BLaER1 (cell line): ENCODE data around the gene PMFBP1.

Source experiments
- H3K27ac ChIP-seq: shearing (Covaris generic); formaldehyde crosslinking; 2 replicates; pipeline ENCODE4 v1.8.1; 2022
- H3K27me3 ChIP-seq: shearing (Covaris generic); formaldehyde crosslinking; 2 replicates; pipeline ENCODE4 v1.8.1; 2022
- H3K36me3 ChIP-seq: shearing (Covaris generic); formaldehyde crosslinking; 2 replicates; pipeline ENCODE4 v1.8.1; 2022
- H3K4me1 ChIP-seq: shearing (Covaris generic); formaldehyde crosslinking; 2 replicates; pipeline ENCODE4 v1.8.1; 2022
- H3K4me2 ChIP-seq: shearing (Covaris generic); formaldehyde crosslinking; 2 replicates; pipeline ENCODE4 v1.8.1; 2022
- H3K4me3 ChIP-seq: shearing (Covaris generic); formaldehyde crosslinking; 2 replicates; pipeline ENCODE4 v1.8.1; 2022
- H3K9ac ChIP-seq: shearing (Covaris generic); formaldehyde crosslinking; 2 replicates; pipeline ENCODE4 v1.8.1; 2022
- H3K9me3 ChIP-seq: shearing (Covaris generic); formaldehyde crosslinking; 2 replicates; pipeline ENCODE4 v1.8.1; 2022
- H4K20me1 ChIP-seq: shearing (Covaris generic); formaldehyde crosslinking; 2 replicates; pipeline ENCODE4 v1.8.1; 2022
- Cebpa-rat ChIP-seq: shearing (Covaris generic); IDR thresholded peaks from 2 replicates; pipeline ENCODE4 v1.8.1; 2022

The PMFBP1 gene

DNA sequence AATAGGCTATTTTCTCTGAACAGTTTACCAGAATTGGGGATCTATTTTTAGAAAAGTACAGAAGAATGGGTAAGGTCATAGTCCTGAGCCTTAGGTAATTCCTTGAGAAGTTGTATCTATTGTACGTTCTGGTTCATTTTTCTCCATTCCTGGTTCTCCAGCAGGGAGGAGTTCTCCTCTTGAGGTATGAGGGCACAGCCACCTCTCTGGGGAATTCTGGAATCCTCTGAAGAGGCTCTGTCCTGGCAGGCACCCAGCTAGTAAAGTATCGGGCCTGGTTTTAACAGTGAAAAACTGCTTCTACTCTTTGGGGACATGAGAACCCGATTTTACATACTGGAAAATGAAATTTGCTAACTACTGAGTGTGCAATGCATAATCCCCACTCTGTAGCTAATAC lies 19.6 kb upstream of the PMFBP1 start:
- Histone ChIP-seq H4K20me1 (no peaks in the 10 kb centered on the region), H3K4me3 (no peak overlapping the region), H3K9ac (no peak overlapping the region), H3K4me1 (peaks cover 7% of the 10 kb centered on the region), H3K4me2 (no peak overlapping the region), H3K27me3 (no peaks in the 10 kb centered on the region), H3K27ac (no peak overlapping the region), H3K36me3 (no peaks in the 10 kb centered on the region), H3K9me3 (peaks cover 17% of the 10 kb centered on the region)
- no peak for TF ChIP-seq Cebpa-rat

GRCh38 chr16:72189865-72190371 lies 18.0 kb upstream of the PMFBP1 start:
- H4K20me1 ChIP-seq: no peaks in the 10 kb centered on the region
- H3K27me3 ChIP-seq: no peaks in the 10 kb centered on the region
- no peak overlapping the region for H3K4me3 ChIP-seq
- TF ChIP-seq Cebpa-rat: no peak
- H3K4me2 ChIP-seq: no peak overlapping the region
- H3K36me3 ChIP-seq: no peaks in the 10 kb centered on the region
- no peak overlapping the region for H3K9ac ChIP-seq
- H3K27ac ChIP-seq: no peak overlapping the region
- H3K9me3 ChIP-seq: peaks cover 17% of the 10 kb centered on the region
- peaks cover 1% of the 10 kb centered on the region for H3K4me1 ChIP-seq

DNA sequence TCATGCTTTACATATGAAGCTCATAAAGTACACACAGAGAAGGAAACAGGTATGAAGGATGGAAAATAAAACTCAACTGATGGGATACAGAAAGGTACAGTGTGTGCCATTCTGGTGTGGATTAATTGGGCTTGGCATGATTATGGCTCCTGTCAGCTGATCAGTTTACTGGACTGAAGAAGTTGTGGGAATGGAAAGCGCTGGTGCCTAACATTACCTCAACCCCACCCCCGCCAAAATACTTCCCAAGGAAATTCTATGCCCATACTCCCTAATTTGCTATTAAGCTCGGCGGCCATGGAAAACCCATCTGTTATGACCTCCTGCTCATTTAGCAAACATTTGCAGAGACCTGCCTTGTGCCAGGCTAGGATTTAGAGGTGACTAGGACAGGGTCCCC lies 16.6 kb upstream of the PMFBP1 start:
- TF ChIP-seq Cebpa-rat: no peak
- H3K36me3 ChIP-seq: no peaks in the 10 kb centered on the region
- H3K4me3 ChIP-seq: no peak overlapping the region
- no peaks in the 10 kb centered on the region for H3K4me1 ChIP-seq
- peaks cover 17% of the 10 kb centered on the region for H3K9me3 ChIP-seq
- no peak overlapping the region for H3K9ac ChIP-seq
- H3K27me3 ChIP-seq: no peaks in the 10 kb centered on the region
- H4K20me1 ChIP-seq: no peaks in the 10 kb centered on the region
- no peak overlapping the region for H3K4me2 ChIP-seq
- H3K27ac ChIP-seq: no peak overlapping the region

DNA sequence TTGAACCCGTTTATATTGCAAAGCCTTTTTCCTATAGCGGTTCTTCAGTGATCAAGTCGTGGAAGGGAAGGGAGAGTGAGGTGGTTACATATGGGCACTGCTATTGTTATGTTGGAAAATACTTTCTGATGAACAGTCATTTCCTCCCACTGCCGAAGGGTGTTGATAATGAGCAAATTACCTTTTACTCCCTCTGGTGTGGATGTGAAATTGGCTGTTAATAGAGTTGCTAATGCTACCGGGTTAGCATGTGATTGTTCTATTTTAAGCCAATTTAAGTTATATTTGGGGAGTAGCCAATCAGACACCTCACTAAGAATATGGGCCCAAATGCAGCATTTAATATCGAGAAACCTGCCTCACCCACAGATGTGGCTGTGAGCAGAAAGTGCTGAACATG lies 15.6 kb upstream of the PMFBP1 start:
- Histone ChIP-seq H4K20me1 (no peaks in the 10 kb centered on the region), H3K4me2 (no peak overlapping the region), H3K9me3 (peaks cover 17% of the 10 kb centered on the region), H3K9ac (no peak overlapping the region), H3K27me3 (no peaks in the 10 kb centered on the region), H3K4me3 (no peak overlapping the region), H3K27ac (no peak overlapping the region), H3K4me1 (no peaks in the 10 kb centered on the region), H3K36me3 (no peaks in the 10 kb centered on the region)
- TF ChIP-seq Cebpa-rat: no peak

DNA sequence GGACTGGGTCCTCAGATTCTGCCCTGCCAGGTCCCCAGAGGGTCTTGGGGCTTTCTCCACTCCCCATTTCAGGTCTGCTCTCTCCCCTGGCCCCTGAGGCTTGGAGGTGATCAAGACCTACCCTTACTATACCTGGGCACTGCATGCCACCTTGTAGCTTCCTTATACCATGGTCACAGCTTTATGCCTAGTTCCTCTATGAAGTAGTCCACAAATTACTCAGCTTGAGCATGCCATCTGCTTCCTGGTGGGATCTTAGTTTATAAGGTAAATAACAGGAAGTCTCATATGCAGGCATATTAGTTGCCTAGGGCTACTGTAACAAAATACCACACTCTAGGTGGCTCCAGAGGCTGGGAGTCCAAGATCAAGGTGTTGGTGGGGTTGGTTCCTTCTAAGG lies 11.0 kb upstream of the PMFBP1 start:
- Histone ChIP-seq H3K9ac (no peak overlapping the region), H3K4me2 (no peak overlapping the region), H3K36me3 (no peaks in the 10 kb centered on the region), H3K9me3 (no peaks in the 10 kb centered on the region), H3K4me1 (no peaks in the 10 kb centered on the region), H3K4me3 (no peak overlapping the region), H3K27ac (no peak overlapping the region), H3K27me3 (no peaks in the 10 kb centered on the region), H4K20me1 (no peaks in the 10 kb centered on the region)
- TF ChIP-seq Cebpa-rat: no peak

DNA sequence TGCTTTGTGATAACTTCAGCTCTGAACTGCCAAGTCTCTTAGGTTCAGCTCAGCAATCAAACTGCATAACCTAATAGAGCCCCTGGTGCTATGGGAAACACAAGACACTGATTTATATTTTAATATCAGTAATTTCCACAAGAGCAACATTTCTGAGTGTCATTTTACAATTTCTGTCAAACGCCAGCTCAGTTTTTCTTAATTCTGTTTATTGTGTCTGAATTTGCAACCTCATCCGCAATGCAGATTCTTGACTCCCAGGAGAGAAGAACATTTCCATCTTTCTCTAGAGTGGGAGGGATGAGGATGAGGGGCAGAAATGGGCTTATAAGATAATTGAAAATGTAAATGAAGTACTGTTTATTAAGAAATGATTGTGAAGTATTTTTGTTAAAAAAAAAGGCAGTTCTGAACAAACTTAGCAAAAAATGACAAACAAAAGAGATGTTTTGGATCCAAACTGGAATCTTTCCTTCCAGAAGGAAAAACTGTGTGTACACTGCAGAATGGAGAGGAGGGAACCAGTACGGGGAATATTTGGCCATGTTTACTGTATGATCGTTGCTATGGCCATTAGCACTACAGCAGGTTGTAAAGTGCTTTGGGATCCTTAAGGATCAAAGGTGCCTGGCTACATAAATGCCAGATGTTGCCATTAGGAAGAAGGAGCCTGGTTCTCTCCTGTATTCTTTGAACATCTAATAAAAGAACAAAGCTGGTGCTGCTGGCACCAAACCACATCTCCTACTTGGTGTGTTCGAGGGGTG lies 7.4 kb upstream of the PMFBP1 start:
- Histone ChIP-seq H3K36me3 (no peaks in the 10 kb centered on the region), H3K4me2 (no peak overlapping the region), H3K27ac (no peak overlapping the region), H3K9ac (no peak overlapping the region), H3K27me3 (no peaks in the 10 kb centered on the region), H4K20me1 (no peaks in the 10 kb centered on the region), H3K9me3 (peaks cover 11% of the 10 kb centered on the region), H3K4me3 (no peak overlapping the region), H3K4me1 (0 out of 2 replicates have a peak, but pooled peaks cover 7% of the 10 kb centered on the region)
- no peak for TF ChIP-seq Cebpa-rat

DNA sequence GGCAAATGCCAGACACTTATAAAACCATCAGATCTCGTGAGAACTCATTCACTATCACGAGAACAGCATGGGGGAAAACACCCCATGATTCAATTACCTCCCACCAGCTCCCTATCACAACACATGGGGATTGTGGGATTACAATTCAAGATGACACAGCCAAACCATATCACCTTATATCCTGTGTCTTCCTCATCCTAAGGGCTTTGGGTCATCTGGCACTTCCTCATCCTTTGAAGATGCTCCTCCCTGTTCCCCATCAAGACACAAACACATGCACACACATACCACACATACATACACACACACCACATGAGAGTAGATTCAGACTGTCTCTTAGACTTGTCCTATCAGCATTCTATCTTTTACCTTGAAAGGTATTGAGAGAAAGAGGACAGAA lies 2.8 kb upstream of the PMFBP1 start:
- Histone ChIP-seq H3K4me2 (no peak overlapping the region; the same call in 1 of the 2 replicates), H3K4me3 (no peak overlapping the region), H3K4me1 (0 out of 2 replicates have a peak, but pooled peaks cover 7% of the 10 kb centered on the region), H3K9ac (no peak overlapping the region), H3K27ac (no peak overlapping the region), H3K27me3 (no peaks in the 10 kb centered on the region), H3K36me3 (no peaks in the 10 kb centered on the region), H3K9me3 (peaks cover 11% of the 10 kb centered on the region), H4K20me1 (no peaks in the 10 kb centered on the region)
- no peak for TF ChIP-seq Cebpa-rat

DNA sequence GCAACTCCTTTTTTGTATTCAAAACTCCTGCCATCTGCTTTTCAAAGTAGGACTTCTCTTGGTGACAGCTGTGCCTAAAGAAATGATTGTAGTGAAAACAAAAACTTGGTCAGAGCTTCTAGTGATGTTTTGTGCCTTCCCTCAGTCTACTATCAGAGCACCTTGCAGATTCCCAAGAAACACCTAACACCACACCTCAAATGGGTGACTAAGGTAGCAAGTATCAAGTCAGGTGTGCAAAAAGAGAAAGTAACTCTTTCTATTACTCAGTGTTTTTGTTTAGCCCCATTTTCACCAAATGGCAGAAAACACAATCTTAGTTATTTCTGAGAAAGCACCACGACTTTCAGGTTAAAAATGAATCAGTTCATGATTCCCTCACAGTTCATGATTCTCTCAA lies 2.0 kb upstream of the PMFBP1 start:
- Histone ChIP-seq H3K36me3 (no peaks in the 10 kb centered on the region), H3K4me1 (0 out of 2 replicates have a peak, but pooled peaks cover 7% of the 10 kb centered on the region), H3K4me3 (no peak overlapping the region), H3K27me3 (no peaks in the 10 kb centered on the region), H4K20me1 (no peaks in the 10 kb centered on the region), H3K9ac (no peak overlapping the region), H3K27ac (no peak overlapping the region), H3K9me3 (peaks cover 11% of the 10 kb centered on the region), H3K4me2 (no peak overlapping the region)
- TF ChIP-seq Cebpa-rat: no peak

- no peak overlapping the region for H3K27ac ChIP-seq
- H3K27me3 ChIP-seq: no peaks in the 10 kb centered on the region
- no peak overlapping the region for H3K9ac ChIP-seq
- no peaks in the 10 kb centered on the region for H4K20me1 ChIP-seq
- no peak overlapping the region for H3K4me2 ChIP-seq
- peaks cover 9% of the 10 kb centered on the region for H3K9me3 ChIP-seq
- no peak for TF ChIP-seq Cebpa-rat
- 0 out of 2 replicates have a peak, but pooled peaks cover 7% of the 10 kb centered on the region for H3K4me1 ChIP-seq
- H3K4me3 ChIP-seq: no peak overlapping the region
- no peaks in the 10 kb centered on the region for H3K36me3 ChIP-seq
Observed at GRCh38 chr16:72171236-72171635, 719 bp downstream of the PMFBP1 start.

DNA sequence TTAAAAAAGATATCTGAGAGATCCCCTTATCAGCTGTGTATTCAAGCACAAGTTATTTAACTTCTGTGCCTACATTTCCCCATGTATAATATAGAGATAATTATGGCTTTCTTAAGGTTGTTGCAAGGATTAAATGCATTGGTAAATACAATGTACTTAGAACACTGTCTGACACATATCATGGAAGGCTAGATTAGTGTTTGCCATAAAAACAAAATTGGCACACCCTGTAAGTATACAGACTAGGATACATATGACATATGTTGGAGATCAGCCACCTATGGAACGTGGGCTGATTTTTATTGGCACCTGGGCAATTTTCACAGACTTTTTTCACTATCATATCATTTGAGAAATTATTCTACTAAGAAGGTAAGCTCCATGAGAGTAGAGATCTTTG lies 2.2 kb downstream of the PMFBP1 start:
- Histone ChIP-seq H3K36me3 (no peaks in the 10 kb centered on the region), H3K4me3 (no peak overlapping the region), H3K9me3 (peaks cover 6% of the 10 kb centered on the region; the same call in 1 of the 2 replicates), H3K27ac (no peak overlapping the region), H4K20me1 (no peaks in the 10 kb centered on the region), H3K4me2 (no peak overlapping the region), H3K9ac (no peak overlapping the region), H3K27me3 (no peaks in the 10 kb centered on the region), H3K4me1 (0 out of 2 replicates have a peak, but pooled peaks cover under 1% of the 10 kb centered on the region)
- TF ChIP-seq Cebpa-rat: no peak
